SK-N-SH treated with all-trans-retinoic acid at 6 μM for 48 hours (cell line): ENCODE results near the gene LAMA3.

Experiments
- ARNTL ChIP-seq: fragments of 450-650 bp; formaldehyde crosslinking; IDR thresholded peaks from 2 replicates; pipeline ENCODE4 v1.5.0; 2020; ENCODE audit warnings: low read depth, mild to moderate bottlenecking, moderate library complexity, borderline replicate concordance
- BACH2 ChIP-seq: fragments of 250-450 bp; sonication (Bioruptor Pico); IDR thresholded peaks from 2 replicates; pipeline ENCODE4 v1.9.0; 2021; ENCODE audit warnings: mild to moderate bottlenecking, borderline replicate concordance
- CSDC2 ChIP-seq: fragments of 250-450 bp; sonication (Bioruptor Pico); IDR thresholded peaks from 2 replicates; pipeline ENCODE4 v1.5.0; 2020; ENCODE audit warnings: mild to moderate bottlenecking, moderate library complexity
- OSR1 ChIP-seq: fragments of 250-450 bp; sonication (Bioruptor Pico); IDR thresholded peaks from 2 replicates; pipeline ENCODE4 v1.8.0; 2022; ENCODE audit warnings: moderate library complexity, mild to moderate bottlenecking, inconsistent platforms
- PATZ1 ChIP-seq: fragments of 250-450 bp; sonication (Bioruptor Pico); IDR thresholded peaks from 2 replicates; pipeline ENCODE4 v1.8.0; 2020; ENCODE audit warnings: mild to moderate bottlenecking, moderate library complexity, borderline replicate concordance
- RARB ChIP-seq: fragments of 250-450 bp; sonication (Bioruptor Pico); IDR thresholded peaks from 2 replicates; pipeline ENCODE4 v1.8.0; 2021; ENCODE audit warnings: mild to moderate bottlenecking, moderate library complexity
- TCF4 ChIP-seq: fragments of 250-450 bp; sonication (Bioruptor Pico); IDR thresholded peaks from 2 replicates; pipeline ENCODE4 v1.8.0; 2021; ENCODE audit warnings: mild to moderate bottlenecking, moderate library complexity, borderline replicate concordance
- TOX ChIP-seq: fragments of 250-450 bp; sonication (Bioruptor Pico); IDR thresholded peaks from 2 replicates; pipeline ENCODE4 v1.8.0; 2021; ENCODE audit warnings: mild to moderate bottlenecking, moderate library complexity, borderline replicate concordance
- ZC3H10 ChIP-seq: fragments of 250-450 bp; sonication (Bioruptor Pico); IDR thresholded peaks from 2 replicates; pipeline ENCODE4 v1.5.1; 2021; ENCODE audit warnings: mild to moderate bottlenecking, moderate library complexity
- ZFP3 ChIP-seq: fragments of 250-450 bp; sonication (Bioruptor Pico); IDR thresholded peaks from 2 replicates; pipeline ENCODE4 v1.5.0; 2020; ENCODE audit warnings: mild to moderate bottlenecking, moderate library complexity
- ZFP30 ChIP-seq: fragments of 450-650 bp; formaldehyde crosslinking; IDR thresholded peaks from 2 replicates; pipeline ENCODE4 v1.5.0; 2022; ENCODE audit warnings: mild to moderate bottlenecking, moderate library complexity
- ZNF70 ChIP-seq: fragments of 450-650 bp; formaldehyde crosslinking; IDR thresholded peaks from 2 replicates; pipeline ENCODE4 v1.5.0; 2020; ENCODE audit warnings: mild to moderate bottlenecking, moderate library complexity
- ZNF8 ChIP-seq: fragments of 450-650 bp; formaldehyde crosslinking; IDR thresholded peaks from 2 replicates; pipeline ENCODE4 v1.5.0; 2020; ENCODE audit warnings: mild to moderate bottlenecking, moderate library complexity
- TF ChIP-seq, protein P1 (sequence below): fragments of 250-450 bp; sonication (Bioruptor Pico); IDR thresholded peaks from 2 replicates; pipeline ENCODE4 v1.5.1; 2020; ENCODE audit warnings: low read depth, mild to moderate bottlenecking, moderate library complexity

DNA sequence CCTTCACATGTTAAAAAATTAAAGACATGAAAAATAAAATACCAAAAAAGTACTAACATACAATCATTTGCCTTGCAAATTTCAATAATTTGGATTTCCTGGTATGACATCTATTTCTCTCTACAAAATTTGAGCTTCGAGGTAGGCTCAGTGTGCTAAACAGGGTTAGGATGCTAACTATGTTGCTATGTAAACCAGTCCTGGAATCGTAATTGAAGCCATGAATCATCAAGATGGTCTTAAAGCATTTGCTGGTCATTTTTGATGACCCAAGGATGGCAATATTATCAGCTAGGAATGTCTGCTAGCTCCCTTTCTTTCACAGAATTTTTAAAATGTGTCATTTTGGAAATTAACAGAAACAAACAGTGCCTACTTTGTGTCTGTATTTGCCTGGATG is 217.4 kb downstream of the LAMA3 start:
- TF ChIP-seq RARB (no peak), ZFP3 (no peak), CSDC2 (CRISPR knock-in tag) (no peak), BACH2 (CRISPR knock-in tag) (no peak), TOX (CRISPR knock-in tag) (no peak), ZNF8 (CRISPR knock-in tag) (no peak), OSR1 (CRISPR knock-in tag) (no peak), PATZ1 (CRISPR knock-in tag) (no peak), ZFP30 (CRISPR knock-in tag) (no peak), ARNTL (CRISPR knock-in tag) (no peak), ZNF70 (CRISPR knock-in tag) (no peak), TCF4 (CRISPR knock-in tag) (no peak), ZC3H10 (CRISPR knock-in tag) (no peak)
- TF ChIP-seq, protein P1, sequence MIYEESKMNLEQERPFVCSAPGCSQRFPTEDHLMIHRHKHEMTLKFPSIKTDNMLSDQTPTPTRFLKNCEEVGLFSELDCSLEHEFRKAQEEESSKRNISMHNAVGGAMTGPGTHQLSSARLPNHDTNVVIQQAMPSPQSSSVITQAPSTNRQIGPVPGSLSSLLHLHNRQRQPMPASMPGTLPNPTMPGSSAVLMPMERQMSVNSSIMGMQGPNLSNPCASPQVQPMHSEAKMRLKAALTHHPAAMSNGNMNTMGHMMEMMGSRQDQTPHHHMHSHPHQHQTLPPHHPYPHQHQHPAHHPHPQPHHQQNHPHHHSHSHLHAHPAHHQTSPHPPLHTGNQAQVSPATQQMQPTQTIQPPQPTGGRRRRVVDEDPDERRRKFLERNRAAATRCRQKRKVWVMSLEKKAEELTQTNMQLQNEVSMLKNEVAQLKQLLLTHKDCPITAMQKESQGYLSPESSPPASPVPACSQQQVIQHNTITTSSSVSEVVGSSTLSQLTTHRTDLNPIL (CRISPR knock-in tag), result no peak
